ENCODE measurements around the gene MPRIP.

MPRIP gene

DNA sequence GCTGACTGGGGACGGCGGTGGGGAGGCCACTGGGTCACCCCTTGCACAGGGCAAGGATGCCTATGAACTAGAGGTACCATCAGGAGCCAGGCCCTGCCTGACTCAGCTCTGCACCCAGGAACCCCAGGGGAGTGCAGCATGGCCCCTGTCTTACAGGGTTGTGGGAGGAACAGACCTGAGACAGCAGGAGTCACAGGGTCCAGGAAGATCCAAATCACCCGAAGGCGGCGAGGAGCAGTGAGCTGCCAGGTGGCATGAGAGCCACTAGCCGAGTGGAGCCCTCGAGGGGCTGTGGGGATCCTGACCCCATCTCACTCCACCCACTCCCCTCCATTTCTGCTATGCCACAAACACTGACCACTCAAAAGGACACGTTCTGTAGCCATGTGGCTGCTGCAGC, 133.1 kb downstream of the MPRIP start:
- no peak for DNase-seq (ENCODE audit: low spot score)
- ChIA-PET POLR2A (ENCODE audit: low non-redundant PET) (no interaction called here), CTCF (no interaction called here)
- peak overlapping the region; percentile 88 for H3K27ac ChIP-seq
- TF ChIP-seq, protein P1, sequence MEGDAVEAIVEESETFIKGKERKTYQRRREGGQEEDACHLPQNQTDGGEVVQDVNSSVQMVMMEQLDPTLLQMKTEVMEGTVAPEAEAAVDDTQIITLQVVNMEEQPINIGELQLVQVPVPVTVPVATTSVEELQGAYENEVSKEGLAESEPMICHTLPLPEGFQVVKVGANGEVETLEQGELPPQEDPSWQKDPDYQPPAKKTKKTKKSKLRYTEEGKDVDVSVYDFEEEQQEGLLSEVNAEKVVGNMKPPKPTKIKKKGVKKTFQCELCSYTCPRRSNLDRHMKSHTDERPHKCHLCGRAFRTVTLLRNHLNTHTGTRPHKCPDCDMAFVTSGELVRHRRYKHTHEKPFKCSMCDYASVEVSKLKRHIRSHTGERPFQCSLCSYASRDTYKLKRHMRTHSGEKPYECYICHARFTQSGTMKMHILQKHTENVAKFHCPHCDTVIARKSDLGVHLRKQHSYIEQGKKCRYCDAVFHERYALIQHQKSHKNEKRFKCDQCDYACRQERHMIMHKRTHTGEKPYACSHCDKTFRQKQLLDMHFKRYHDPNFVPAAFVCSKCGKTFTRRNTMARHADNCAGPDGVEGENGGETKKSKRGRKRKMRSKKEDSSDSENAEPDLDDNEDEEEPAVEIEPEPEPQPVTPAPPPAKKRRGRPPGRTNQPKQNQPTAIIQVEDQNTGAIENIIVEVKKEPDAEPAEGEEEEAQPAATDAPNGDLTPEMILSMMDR (conservative IDR thresholded peaks at IDR 0.05; ENCODE audit: low read depth) = no peak

- CTCF ChIA-PET = no interaction called here
- TF ChIP-seq, protein P1 (conservative IDR thresholded peaks at IDR 0.05; ENCODE audit: low read depth) = no peak
- POLR2A ChIA-PET (ENCODE audit: low non-redundant PET) = no interaction called here
- DNase-seq (ENCODE audit: low spot score) = no peak
- peak overlapping the region; percentile 88 for H3K27ac ChIP-seq
Measured at GRCh38 chr17:17175917-17176316, 133.7 kb downstream of the MPRIP start.

DNA sequence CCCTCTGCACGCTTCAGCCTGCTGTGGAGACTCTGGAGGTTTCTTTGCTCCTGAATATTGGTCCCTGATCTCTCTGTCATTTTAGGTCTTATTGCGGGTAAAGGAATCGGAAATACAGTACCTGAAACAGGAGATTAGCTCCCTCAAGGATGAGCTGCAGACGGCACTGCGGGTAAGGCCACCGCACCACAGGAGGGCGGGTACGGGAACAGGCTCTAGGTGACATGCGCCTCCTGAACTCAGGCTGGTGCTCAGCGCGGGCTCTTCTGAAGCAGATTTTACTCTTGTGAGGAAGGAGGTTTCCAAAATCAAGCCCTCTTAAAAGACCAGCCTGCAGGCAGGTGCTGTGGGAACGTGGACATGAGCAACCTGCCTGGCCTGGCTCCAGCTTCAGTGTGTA, 134.1 kb downstream of the MPRIP start:
- no peak for DNase-seq (ENCODE audit: low spot score)
- H3K27ac ChIP-seq = peak overlapping the region; percentile 88
- TF ChIP-seq, protein P1 (conservative IDR thresholded peaks at IDR 0.05; ENCODE audit: low read depth) = no peak
- ChIA-PET CTCF (no interaction called here), POLR2A (ENCODE audit: low non-redundant PET) (no interaction called here)

DNA sequence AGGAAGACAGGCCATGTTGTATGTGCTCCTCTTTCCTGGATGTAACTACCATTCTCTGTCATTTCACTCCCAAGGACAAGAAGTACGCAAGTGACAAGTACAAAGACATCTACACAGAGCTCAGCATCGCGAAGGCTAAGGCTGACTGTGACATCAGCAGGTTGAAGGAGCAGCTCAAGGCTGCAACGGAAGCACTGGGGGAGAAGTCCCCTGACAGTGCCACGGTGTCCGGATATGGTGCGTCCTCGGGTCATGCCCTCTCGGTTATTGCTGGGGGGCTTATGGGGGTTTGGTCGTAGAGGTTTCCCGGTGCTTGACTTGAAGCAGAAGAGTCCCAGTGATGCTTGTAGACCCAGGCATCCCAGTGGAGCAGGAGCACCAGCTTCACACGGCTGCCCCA, 134.9 kb downstream of the MPRIP start:
- POLR2A ChIA-PET (ENCODE audit: low non-redundant PET) = no interaction called here
- TF ChIP-seq, protein P1 (conservative IDR thresholded peaks at IDR 0.05; ENCODE audit: low read depth) = no peak
- no peak for DNase-seq (ENCODE audit: low spot score)
- CTCF ChIA-PET = interaction anchor here (0.6 to 0.7 kb wide), 2 partner anchors 156 to 813 kb away, joined by 3 read pairs; no protein-coding TSS in a partner anchor
- H3K27ac ChIP-seq = peak overlapping the region; percentile 88

DNA sequence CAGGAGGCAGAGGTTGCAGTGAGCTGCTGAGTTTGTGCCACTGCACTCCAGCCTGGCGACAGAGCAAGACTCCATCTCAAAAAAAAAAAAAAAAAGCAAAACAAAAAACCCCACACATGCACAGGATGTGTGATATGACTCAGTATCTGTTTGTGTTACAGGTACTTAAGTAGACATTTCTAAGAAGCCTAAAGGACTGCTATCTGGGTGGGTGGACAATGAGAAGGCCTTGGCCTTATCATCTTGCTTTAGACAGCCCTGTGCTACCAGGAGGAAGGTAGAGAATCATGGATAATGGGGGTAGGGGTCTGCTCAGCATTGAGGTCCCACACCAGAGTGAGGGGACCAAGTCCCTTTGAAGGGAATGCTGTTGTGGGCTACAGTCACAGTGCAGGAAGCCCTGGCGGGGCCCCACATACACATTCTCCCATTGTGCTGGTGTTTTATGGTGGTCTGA, 137.1 kb downstream of the MPRIP start:
- POLR2A ChIA-PET (ENCODE audit: low non-redundant PET) = no interaction called here
- TF ChIP-seq, protein P1 (conservative IDR thresholded peaks at IDR 0.05; ENCODE audit: low read depth) = no peak
- no peak for DNase-seq (ENCODE audit: low spot score)
- CTCF ChIA-PET = no interaction called here
- no peak overlapping the region for H3K27ac ChIP-seq

- DNase-seq (ENCODE audit: low spot score) = no peak
- H3K27ac ChIP-seq = peak overlapping the region; percentile 13; the same call in 1 of the 2 replicates
- POLR2A ChIA-PET (ENCODE audit: low non-redundant PET) = no interaction called here
- TF ChIP-seq, protein P1 (conservative IDR thresholded peaks at IDR 0.05; ENCODE audit: low read depth) = no peak
- CTCF ChIA-PET = no interaction called here
Measured at GRCh38 chr17:17180141-17180603, 137.9 kb downstream of the MPRIP start.
